HepG2 (cell line): ENCODE results near the gene STAT5A. TPM values are rescaled to one million over a fixed set of nuclear protein-coding genes. Genes with fewer than 3 reads are reported as not detected.

ENCODE experiments used
- AFF4 ChIP-seq: sonication (generic); formaldehyde crosslinking; IDR thresholded peaks from 2 replicates; pipeline ENCODE4 v1.4.0; 2020; ENCODE audit warnings: missing genetic modification reagents
- ERF ChIP-seq: IDR thresholded peaks from 2 replicates; pipeline ENCODE4 v1.6.1; 2018; ENCODE audit warnings: missing biosample characterization, missing genetic modification reagents
- FOXO1 ChIP-seq: sonication (generic); formaldehyde crosslinking; IDR thresholded peaks from 2 replicates; pipeline ENCODE4 v1.4.0; 2020; ENCODE audit warnings: missing genetic modification reagents
- HDAC1 ChIP-seq: sonication (generic); formaldehyde crosslinking; IDR thresholded peaks from 2 replicates; pipeline ENCODE4 v1.5.1; 2020; ENCODE audit warnings: mild to moderate bottlenecking, missing genetic modification reagents
- HNF4G ChIP-seq, 2 experiments: sonication (generic) in 1 of 2; formaldehyde crosslinking in 1 of 2; IDR thresholded peaks; 2 replicates each; pipeline versions ENCODE4 v1.4.0 to v1.6.1; 2011 to 2020; ENCODE audit warnings: borderline replicate concordance in 2 of 2, low read depth in 2 of 2, mild to moderate bottlenecking in 2 of 2, low read length in 1 of 2, missing genetic modification reagents in 1 of 2, moderate library complexity in 1 of 2
- LRRFIP1 ChIP-seq: sonication (generic); formaldehyde crosslinking; conservative IDR thresholded peaks from 2 replicates; pipeline ENCODE4 v1.4.0; 2020; ENCODE audit warnings: missing genetic modification reagents
- MAFK ChIP-seq, 2 experiments: IDR thresholded peaks in 1 of 2; conservative IDR thresholded peaks in 1 of 2; 2 replicates each; pipeline ENCODE4 v1.6.1; 2011; ENCODE audit warnings: improper control_type of control experiment in 2 of 2, low read length in 2 of 2
- NFATC3 ChIP-seq: sonication (generic); formaldehyde crosslinking; IDR thresholded peaks from 2 replicates; pipeline ENCODE4 v1.5.1; 2020; ENCODE audit warnings: mild to moderate bottlenecking, missing genetic modification reagents
- NR0B2 ChIP-seq: sonication (generic); formaldehyde crosslinking; IDR thresholded peaks from 2 replicates; pipeline ENCODE4 v1.4.0; 2020; ENCODE audit warnings: mild to moderate bottlenecking, missing genetic modification reagents
- NR2F1 ChIP-seq, 2 experiments: fragments of 450-650 bp in 1 of 2; formaldehyde crosslinking in 1 of 2; IDR thresholded peaks; 2 replicates each; pipeline versions ENCODE4 v1.5.0 to v1.6.1; 2016 to 2020; ENCODE audit warnings: mild to moderate bottlenecking in 1 of 2, missing compliant biosample characterization in 1 of 2, missing genetic modification reagents in 1 of 2, moderate library complexity in 1 of 2
- RBM39 ChIP-seq: fragments of 200-400 bp; formaldehyde crosslinking; IDR thresholded peaks from one replicate; pipeline ENCODE4 v1.6.1; 2018; ENCODE audit warnings: antibody characterized with exemption, mild to moderate bottlenecking, low read depth, low read length; ENCODE audit not compliant: poor library complexity, severe bottlenecking
- RXRB ChIP-seq: IDR thresholded peaks from 2 replicates; pipeline ENCODE4 v1.6.1; 2016; ENCODE audit warnings: borderline replicate concordance, missing genetic modification reagents, missing compliant biosample characterization
- SAP130 ChIP-seq: IDR thresholded peaks from 2 replicates; pipeline ENCODE4 v1.6.1; 2016; ENCODE audit warnings: low read depth
- SP5 ChIP-seq: IDR thresholded peaks from 2 replicates; pipeline ENCODE4 v1.6.1; 2016; ENCODE audit warnings: low read depth, borderline replicate concordance
- ZHX1 ChIP-seq: sonication (generic); formaldehyde crosslinking; IDR thresholded peaks from 2 replicates; pipeline ENCODE4 v1.8.1; 2022; ENCODE audit warnings: low read depth, mild to moderate bottlenecking, missing genetic modification reagents
- ZMAT3 ChIP-seq: sonication (generic); formaldehyde crosslinking; conservative IDR thresholded peaks from 2 replicates; pipeline ENCODE4 v1.7.0; 2021; ENCODE audit warnings: missing genetic modification reagents
- ZNF441 ChIP-seq: sonication (generic); formaldehyde crosslinking; IDR thresholded peaks from 2 replicates; pipeline ENCODE4 v1.7.0; 2021; ENCODE audit warnings: missing genetic modification reagents, borderline replicate concordance
- ZNF510 ChIP-seq: sonication (generic); formaldehyde crosslinking; IDR thresholded peaks from 2 replicates; pipeline ENCODE4 v1.4.0; 2020; ENCODE audit warnings: low read depth, mild to moderate bottlenecking, missing genetic modification reagents
- polyA plus RNA-seq, 8 experiments: library from polyadenylated mRNA; depleted of rRNA in 3 of 8; stranded (reverse) in 7 of 8; unstranded in 1 of 8; fragments of >200 nt; fragmentation: Illumina TruSeq in 4 of 8; extraction: Trizol in 4 of 8; gene quantifications; 2 replicates each; pipeline versions ENCODE4 v1.2.1 to v1.2.3, GENCODE V29; 2011 to 2016; ENCODE audit warnings: low read depth in 4 of 8, missing spikeins in 1 of 8, mixed read lengths in 1 of 8; ENCODE audit not compliant: insufficient read depth in 1 of 8
- total RNA-seq, 5 experiments: library from RNA; depleted of rRNA; stranded (reverse); fragments of >200 nt; fragmentation: Illumina TruSeq; extraction: Trizol; gene quantifications; 2 replicates each; pipeline ENCODE4 v1.2.3, GENCODE V29; 2016; ENCODE audit warnings: low read depth in 1 of 5

STAT5A gene
- total and polyA plus RNA-seq, 2 of the 13 experiments (the other 11 are each of a cell fraction or from before 2014, with no cell fraction given): 1.4 to 4.1 TPM

GRCh38 chr17:42247734-42248133 is 40.6 kb upstream of the STAT5A start (continued):
- TF ChIP-seq HNF4G (IDR thresholded peaks at IDR 0.05; ENCODE audit: borderline replicate concordance, low read depth, low read length) (no peak), HNF4G (CRISPR knock-in tag; IDR thresholded peaks at IDR 0.05; ENCODE audit: borderline replicate concordance, low read depth) (no peak), FOXO1 (CRISPR knock-in tag) (0 out of 2 replicates have a peak, but pooled peaks have one; percentile 26), HDAC1 (CRISPR knock-in tag) (no peak), NR0B2 (CRISPR knock-in tag) (no peak), ERF (CRISPR knock-in tag) (no peak), RXRB (CRISPR knock-in tag) (no peak), ZMAT3 (CRISPR knock-in tag) (no peak), LRRFIP1 (CRISPR knock-in tag) (no peak), MAFK (conservative IDR thresholded peaks at IDR 0.05 in 1 of 2, IDR thresholded peaks at IDR 0.05 in 1 of 2; ENCODE audit: low read length in 2 of 2) (no peak), ZNF510 (CRISPR knock-in tag) (no peak), NFATC3 (CRISPR knock-in tag) (no peak), ZHX1 (CRISPR knock-in tag) (no peak), AFF4 (CRISPR knock-in tag) (no peak), NR2F1 (CRISPR knock-in tag; IDR thresholded peaks at IDR 0.05) (no peak), ZNF441 (CRISPR knock-in tag) (no peak), SP5 (CRISPR knock-in tag) (no peak), SAP130 (CRISPR knock-in tag) (peak; percentile 21; the same call in 1 of the 2 replicates), RBM39 (no peak)
